Ovary (tissue), 9 donors: Measurements from ENCODE around the gene MYO1F. TPM values are rescaled to one million over a fixed set of nuclear protein-coding genes. Genes with fewer than 3 reads are reported as not detected.
"Not testable (repeated sequence)": the region's sequence is repeated elsewhere in the genome, so short reads cannot be mapped to it uniquely, and the experiment has no call there.

Experiments
- DNase-seq, 5 donors: peaks; one replicate each; pipeline ENCODE4 v3.0.0-alpha.2; 2019 to 2020
- H3K27ac ChIP-seq, 2 donors: fragments of 200-600 bp; one replicate each; pipeline versions ENCODE4 v1.5.1 to v1.8.0; 2019 to 2022
- H3K27me3 ChIP-seq: fragments of 200-600 bp; one replicate; pipeline ENCODE4 v1.8.0; 2022
- H3K36me3 ChIP-seq: fragments of 200-600 bp; sonication (generic); one replicate; pipeline ENCODE4 v1.5.1; 2019
- H3K4me1 ChIP-seq: one replicate; pipeline ENCODE4 v1.8.1; 2013; ENCODE audit warnings: mild to moderate bottlenecking, moderate library complexity; ENCODE audit not compliant: insufficient read depth
- H3K4me3 ChIP-seq: fragments of 200-600 bp; sonication (generic); one replicate; pipeline ENCODE4 v1.5.1; 2017
- H3K9me3 ChIP-seq, 2 donors: fragments of 200-600 bp in 1 of 2; sonication (generic) in 1 of 2; one replicate each; pipeline versions ENCODE4 v1.5.1 to v1.8.1; 2013 to 2019; ENCODE audit warnings: mild to moderate bottlenecking in 1 of 2, moderate library complexity in 1 of 2
- CTCF ChIP-seq, 3 donors: fragments of 450-650 bp in 2 of 3; fragments of 200-600 bp in 1 of 3; IDR thresholded peaks; one replicate each; pipeline versions ENCODE4 v1.5.1 to v1.8.0; 2016 to 2022; ENCODE audit warnings: antibody characterized with exemption in 3 of 3, mild to moderate bottlenecking in 1 of 3
- EP300 ChIP-seq: sonication (generic); formaldehyde crosslinking; IDR thresholded peaks from one replicate; pipeline ENCODE4 v1.6.1; 2017; ENCODE audit warnings: antibody characterized with exemption
- POLR2A ChIP-seq: fragments of 450-650 bp; IDR thresholded peaks from one replicate; pipeline ENCODE4 v1.6.1; 2017; ENCODE audit warnings: antibody characterized with exemption, mild to moderate bottlenecking, moderate library complexity
- WGBS, 3 donors: extraction: QIAGEN DNeasy Blood & Tissue Kit in 1 of 3; methylation state at CpG; one replicate each; pipeline versions ENCODE4 v1.1.5 to v1.1.7; 2013 to 2017; 5-methylcytosine and 5-hydroxymethylcytosine counted together
- intact Hi-C, 4 donors: fragments of 100-400 bp; cut with DNase I; formaldehyde crosslinking; loops; one replicate each; pipeline versions ENCODE4 v1.11.0 to v1.15.1; 2022 to 2023
- polyA plus RNA-seq, 2 donors: library from polyadenylated mRNA; stranded (reverse); fragments of 200-250 nt in 1 of 2; fragments of 350-450 nt in 1 of 2; fragmentation: Illumina TruSeq in 1 of 2; extraction: RNeasy Lipid Tissue Mini Kit (QIAGEN cat#74804) in 1 of 2; gene quantifications; one replicate each; pipeline ENCODE4 v1.2.3, GENCODE V29; 2013 to 2014
- total RNA-seq, 7 donors: library from RNA; depleted of rRNA in 2 of 7; stranded (reverse); fragments of >200 nt in 2 of 7; fragmentation: NEBNext Ultra II Directional in 3 of 7; extraction: Animal tissue kit (Norgen Biotek cat#: 25700) in 3 of 7; gene quantifications; one replicate each; pipeline versions ENCODE4 v1.1.0 to v1.2.4, GENCODE V29; 2016 to 2023
- donor health status: DM: no; HTN: no; CAD: no; lungs with moderate emphysema.
- donor health status: DM: no; HTN: no; CAD: no.
- donor health status: Bipolar disorder and iron deficiency.
- donor health status: DM: yes; HTN: yes; CAD: no.
- donor health status: DM: no; HTN: no; CAD: no.
- donor health status: DM: yes; HTN: yes; CAD: no.

The MYO1F gene
- total and polyA plus RNA-seq, 9 donors: 3.5 to 13.6 (median 5.4) TPM

GRCh38 chr19:8577741-8578140 lies 499 bp upstream of the MYO1F start:
- intact Hi-C loops: no loop called here
- Histone ChIP-seq H3K36me3 (no peaks in the 10 kb centered on the region), H3K4me3 (no peak overlapping the region), H3K27me3 (no peaks in the 10 kb centered on the region), H3K9me3 (no peaks in the 10 kb centered on the region), H3K4me1 (no peaks in the 10 kb centered on the region), H3K27ac (no peak overlapping the region)
- WGBS, 3 donors: 54 to 66% (median 66%) methylated on average over 4 of the region's 4 CpGs
- TF ChIP-seq CTCF (IDR thresholded peaks at IDR 0.05) (no peak), EP300 (no peak), POLR2A (no peak)
- no peak for DNase-seq

- TF ChIP-seq POLR2A: no peak
- TF ChIP-seq EP300: no peak
- no peak for TF ChIP-seq CTCF (IDR thresholded peaks at IDR 0.05)
- no peaks in the 10 kb centered on the region for H3K9me3 ChIP-seq
- no peaks in the 10 kb centered on the region for H3K27me3 ChIP-seq
- intact Hi-C loops: no loop called here
- no peak overlapping the region for H3K4me3 ChIP-seq
- no peak overlapping the region for H3K27ac ChIP-seq
- 57 to 67% (median 63%) methylated on average over 19 of the region's 19 CpGs for WGBS, 3 donors
- no peak for DNase-seq
- H3K4me1 ChIP-seq: no peaks in the 10 kb centered on the region
- H3K36me3 ChIP-seq: no peaks in the 10 kb centered on the region
Measured at GRCh38 chr19:8576273-8576993, 809 bp downstream of the MYO1F start.

- DNase-seq: no peak
- H3K4me3 ChIP-seq: no peak overlapping the region
- no peaks in the 10 kb centered on the region for H3K9me3 ChIP-seq
- no peaks in the 10 kb centered on the region for H3K4me1 ChIP-seq
- H3K27ac ChIP-seq: no peak overlapping the region
- H3K36me3 ChIP-seq: no peaks in the 10 kb centered on the region
- no peaks in the 10 kb centered on the region for H3K27me3 ChIP-seq
- TF ChIP-seq CTCF (IDR thresholded peaks at IDR 0.05) (no peak), POLR2A (no peak), EP300 (no peak)
- 27 to 32% (median 31%) methylated on average over 10 of the region's 10 CpGs for WGBS, 3 donors
- intact Hi-C loops: no loop called here
Measured at GRCh38 chr19:8575467-8575997, 1.7 kb downstream of the MYO1F start.

GRCh38 chr19:8574619-8574922 lies 2.7 kb downstream of the MYO1F start:
- H3K27me3 ChIP-seq, DNase-seq, H3K9me3 ChIP-seq, H3K27ac ChIP-seq, intact Hi-C loops, H3K4me1 ChIP-seq, H3K4me3 ChIP-seq, H3K36me3 ChIP-seq: not testable (repeated sequence)
- 93 to 96% (median 93%) methylated on average over 7 of the region's 7 CpGs for WGBS, 3 donors

GRCh38 chr19:8573316-8573715 lies 3.9 kb downstream of the MYO1F start:
- DNase-seq: no peak
- H3K9me3 ChIP-seq: no peaks in the 10 kb centered on the region
- H3K4me3 ChIP-seq: no peak overlapping the region
- intact Hi-C loops: no loop called here
- no peaks in the 10 kb centered on the region for H3K4me1 ChIP-seq
- no peaks in the 10 kb centered on the region for H3K36me3 ChIP-seq
- TF ChIP-seq CTCF (IDR thresholded peaks at IDR 0.05): no peak
- TF ChIP-seq EP300: no peak
- no peak for TF ChIP-seq POLR2A
- no peak overlapping the region for H3K27ac ChIP-seq
- WGBS, 3 donors: 80 to 91% (median 83%) methylated on average over 7 of the region's 7 CpGs
- H3K27me3 ChIP-seq: no peaks in the 10 kb centered on the region
